ENCODE measurements around the gene MYH9.

GRCh38 chr22:36368359-36368983 is 19.3 kb downstream of the MYH9 start:
- peak in 2 of 6 experiments; percentile 5 to 32 for TF ChIP-seq CTCF (IDR thresholded peaks at IDR 0.05)
- TF ChIP-seq POLR2A (IDR thresholded peaks at IDR 0.05), result no peak

All from esophagus squamous epithelium (tissue), 4 donors.